Muscle layer of colon (tissue), 2 donors: ENCODE data around the gene GNG11.

Experiments used
- H3K27ac ChIP-seq: one replicate; pipeline ENCODE4 v1.7.0; 2013; ENCODE audit warnings: low read depth, mild to moderate bottlenecking, low read length, moderate library complexity
- H3K27me3 ChIP-seq, 2 donors: one replicate each; pipeline ENCODE4 v1.7.0; 2013; ENCODE audit warnings: low read length in 2 of 2, mild to moderate bottlenecking in 2 of 2; ENCODE audit not compliant: insufficient read depth in 2 of 2, control insufficient read depth in 1 of 2
- H3K36me3 ChIP-seq: one replicate; pipeline ENCODE4 v1.7.0; 2013; ENCODE audit warnings: mild to moderate bottlenecking, low read length; ENCODE audit not compliant: insufficient read depth
- H3K4me1 ChIP-seq: one replicate; pipeline ENCODE4 v1.7.0; 2013; ENCODE audit warnings: mild to moderate bottlenecking, low read length; ENCODE audit not compliant: insufficient read depth
- H3K4me3 ChIP-seq, 2 donors: one replicate each; pipeline ENCODE4 v1.7.0; 2013; ENCODE audit warnings: low read length in 2 of 2, low read depth in 1 of 2, mild to moderate bottlenecking in 1 of 2, moderate library complexity in 1 of 2
- H3K9ac ChIP-seq: one replicate; pipeline ENCODE4 v1.7.0; 2013; ENCODE audit warnings: low read length
- H3K9me3 ChIP-seq: one replicate; pipeline ENCODE4 v1.7.0; 2013; ENCODE audit warnings: mild to moderate bottlenecking, low read length
- donor health status: abdominal sarcoma.
- donor health status: Adenocarcinoma of cecum.

GNG11 gene

DNA sequence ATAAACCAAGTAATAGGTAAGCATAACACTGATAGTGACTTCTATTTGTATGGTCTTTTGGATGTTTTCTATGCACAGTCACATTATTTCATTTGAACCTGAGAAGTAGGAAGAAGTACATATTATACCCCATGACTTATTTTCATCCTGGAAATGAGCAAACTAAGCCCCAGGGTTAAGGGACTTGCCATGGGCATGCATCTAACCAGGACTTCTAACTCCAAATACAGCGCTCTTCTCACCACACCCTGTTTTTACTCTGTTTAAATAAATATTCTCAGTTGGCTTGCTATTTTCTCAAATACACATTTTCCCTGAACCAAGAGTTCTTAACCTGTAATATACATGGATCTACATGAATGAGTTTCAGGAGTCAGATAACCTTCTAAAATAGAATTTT lies 16.3 kb downstream of the GNG11 start:
- Histone ChIP-seq H3K36me3 (no peaks in the 10 kb centered on the region), H3K9me3 (no peaks in the 10 kb centered on the region), H3K27ac (no peak overlapping the region), H3K9ac (no peak overlapping the region), H3K4me3 (no peak overlapping the region), H3K27me3 (no peaks in the 10 kb centered on the region), H3K4me1 (no peaks in the 10 kb centered on the region)

DNA sequence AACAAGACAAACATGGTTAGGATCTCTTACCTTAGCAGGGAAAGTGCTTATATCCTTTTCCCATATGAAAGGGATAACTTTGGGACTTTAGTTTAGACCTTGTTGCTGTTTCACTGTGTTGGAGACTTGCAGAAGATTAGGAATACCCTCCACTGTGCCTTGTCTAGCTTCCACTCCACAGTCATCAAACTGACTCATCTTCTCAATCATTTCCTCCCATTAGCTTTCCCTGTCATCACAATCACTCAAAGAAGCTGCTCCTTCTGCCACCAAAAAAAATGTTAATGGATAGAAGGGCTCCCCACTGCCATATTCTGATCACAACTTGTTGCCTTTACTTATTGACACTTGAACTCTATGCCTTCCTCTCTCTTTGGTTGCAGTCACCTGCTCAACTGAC lies 16.8 kb downstream of the GNG11 start:
- Histone ChIP-seq H3K9me3 (no peaks in the 10 kb centered on the region), H3K4me3 (no peak overlapping the region), H3K4me1 (no peaks in the 10 kb centered on the region), H3K36me3 (no peaks in the 10 kb centered on the region), H3K9ac (no peak overlapping the region), H3K27me3 (no peaks in the 10 kb centered on the region), H3K27ac (no peak overlapping the region)

DNA sequence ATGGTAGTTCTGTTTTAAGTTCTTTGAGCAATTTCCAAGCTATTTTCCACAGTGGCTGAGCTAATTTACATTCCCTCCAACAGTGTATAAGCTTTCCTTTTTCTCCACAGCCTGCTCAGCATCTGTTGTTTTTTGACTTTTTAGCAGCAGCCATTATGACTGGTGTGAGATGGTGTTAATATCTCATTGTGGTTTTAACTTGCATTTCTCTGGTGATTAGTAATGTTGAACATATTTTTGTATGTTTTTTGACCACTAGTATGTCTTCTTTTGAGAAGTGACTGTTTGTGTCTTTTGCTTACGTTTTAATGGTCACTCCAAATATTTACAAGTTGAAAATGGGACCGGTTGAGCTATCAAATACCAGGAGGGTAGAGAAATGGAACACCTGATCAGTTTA lies 20.4 kb downstream of the GNG11 start:
- Histone ChIP-seq H3K9me3 (no peaks in the 10 kb centered on the region), H3K4me3 (no peak overlapping the region), H3K36me3 (no peaks in the 10 kb centered on the region), H3K27ac (no peak overlapping the region), H3K4me1 (no peaks in the 10 kb centered on the region), H3K27me3 (no peaks in the 10 kb centered on the region), H3K9ac (no peak overlapping the region)

DNA sequence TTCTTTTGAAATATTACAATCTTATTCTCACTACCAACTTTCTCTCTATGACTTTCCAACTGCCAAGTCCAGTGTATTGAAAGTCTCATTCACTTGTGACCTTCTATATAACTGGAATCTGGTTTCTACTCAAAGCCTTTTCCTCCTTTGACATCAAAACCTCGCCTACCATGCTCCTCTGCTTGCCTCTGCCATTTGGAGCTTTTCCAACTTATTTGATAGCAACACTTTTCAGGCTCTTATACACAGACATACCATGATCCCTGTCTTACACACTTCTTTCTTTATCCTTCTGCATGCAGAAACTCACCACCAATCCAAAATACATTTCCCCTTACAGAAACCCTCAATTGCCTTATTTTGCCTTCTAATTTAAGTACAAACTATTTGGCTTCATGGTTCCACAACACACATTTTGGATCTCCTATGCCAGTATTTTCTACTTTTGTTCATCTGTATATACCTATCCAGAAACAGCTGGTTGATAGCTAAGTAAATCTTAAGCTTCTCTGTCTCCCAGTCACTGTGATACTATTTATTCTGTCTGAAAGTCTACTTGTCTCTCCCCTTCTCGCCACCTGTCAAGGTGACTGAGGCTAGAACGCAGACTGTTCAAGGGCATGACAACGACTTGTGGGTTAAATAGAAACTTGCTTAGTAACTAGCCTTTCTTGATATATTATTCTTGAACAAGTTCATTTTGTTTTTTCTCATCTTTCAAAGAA lies 22.4 kb downstream of the GNG11 start:
- Histone ChIP-seq H3K36me3 (no peaks in the 10 kb centered on the region), H3K9ac (no peak overlapping the region), H3K9me3 (no peaks in the 10 kb centered on the region), H3K27me3 (no peaks in the 10 kb centered on the region), H3K27ac (no peak overlapping the region), H3K4me3 (no peak overlapping the region), H3K4me1 (no peaks in the 10 kb centered on the region)

DNA sequence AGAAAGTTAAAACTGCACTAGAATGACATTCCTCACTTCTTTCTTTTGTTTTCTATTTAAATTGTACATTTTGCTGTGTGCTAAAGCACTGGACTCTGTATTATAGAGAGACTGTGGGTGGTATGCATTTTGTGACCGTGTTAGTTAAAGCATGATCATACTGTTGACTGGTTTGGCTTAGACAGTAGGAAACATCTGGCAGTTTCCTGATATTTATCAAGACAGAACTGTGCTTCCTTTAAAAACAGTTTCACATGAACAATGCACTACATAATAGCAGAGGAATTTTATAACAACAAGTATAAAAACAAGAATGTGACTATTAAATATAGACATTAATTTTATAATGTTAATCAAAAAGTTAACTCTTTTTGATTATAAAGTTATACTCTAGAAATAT lies 23.1 kb downstream of the GNG11 start:
- Histone ChIP-seq H3K27me3 (no peaks in the 10 kb centered on the region), H3K4me3 (no peak overlapping the region), H3K9me3 (no peaks in the 10 kb centered on the region), H3K9ac (no peak overlapping the region), H3K36me3 (no peaks in the 10 kb centered on the region), H3K4me1 (no peaks in the 10 kb centered on the region), H3K27ac (no peak overlapping the region)

DNA sequence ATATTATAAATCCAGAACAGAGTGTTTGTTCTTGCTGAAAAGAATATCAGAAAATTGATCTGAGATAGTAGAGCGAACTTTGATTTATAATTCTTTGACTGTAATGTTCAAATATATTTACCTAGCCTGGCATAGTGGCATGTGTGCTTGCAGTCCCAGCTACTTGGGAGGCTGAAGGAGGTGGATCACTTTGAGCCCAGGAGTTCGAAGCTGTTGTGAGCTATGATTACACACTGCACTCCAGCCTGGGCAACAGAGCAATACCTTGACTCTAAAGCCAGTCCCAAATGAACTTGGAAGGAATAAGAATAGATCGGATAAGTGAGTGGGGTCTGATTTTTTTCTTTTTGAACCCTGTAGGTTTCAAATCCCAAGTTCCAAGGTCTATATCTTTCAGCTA lies 23.5 kb downstream of the GNG11 start:
- Histone ChIP-seq H3K9ac (no peak overlapping the region), H3K4me1 (no peaks in the 10 kb centered on the region), H3K27ac (no peak overlapping the region), H3K4me3 (no peak overlapping the region), H3K9me3 (no peaks in the 10 kb centered on the region), H3K36me3 (no peaks in the 10 kb centered on the region), H3K27me3 (no peaks in the 10 kb centered on the region)

DNA sequence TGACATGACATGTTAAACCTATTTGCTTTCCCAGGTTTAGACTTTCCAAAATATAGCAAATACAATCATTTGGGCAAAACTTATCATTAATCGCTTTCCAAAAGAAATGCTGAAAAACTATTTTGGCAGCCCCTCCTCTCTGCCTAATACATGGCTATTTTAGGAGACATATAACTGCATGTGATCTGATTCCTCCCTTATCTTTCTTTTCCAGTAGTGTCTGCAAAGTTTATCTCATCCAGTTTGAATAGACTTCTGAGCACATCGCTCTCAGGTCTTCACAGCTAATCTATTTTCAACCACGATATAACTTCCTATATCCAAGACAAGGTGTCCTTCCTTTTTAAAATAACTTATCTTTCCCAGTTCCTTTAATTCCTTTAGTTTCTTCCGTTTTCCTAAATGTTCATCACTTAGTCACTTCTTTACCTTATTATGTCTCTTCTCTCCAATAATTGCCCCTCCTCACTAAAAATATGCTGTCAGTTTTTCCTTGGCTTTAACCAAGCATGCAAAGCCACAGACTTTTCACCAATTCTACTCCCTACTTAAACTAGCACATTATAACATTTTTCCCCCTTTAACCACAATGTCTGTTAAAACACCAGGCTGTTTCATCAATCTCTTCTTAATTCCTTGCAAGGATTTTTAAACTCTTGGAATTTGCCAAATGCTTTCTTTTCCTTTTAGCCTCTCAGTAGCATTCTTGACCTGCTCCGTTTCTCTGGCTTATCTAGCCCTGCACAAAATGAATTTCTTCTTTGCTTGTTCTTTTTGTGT lies 24.4 kb downstream of the GNG11 start:
- Histone ChIP-seq H3K27me3 (no peaks in the 10 kb centered on the region), H3K9ac (no peak overlapping the region), H3K36me3 (no peaks in the 10 kb centered on the region), H3K4me3 (no peak overlapping the region), H3K4me1 (no peaks in the 10 kb centered on the region), H3K9me3 (no peaks in the 10 kb centered on the region), H3K27ac (no peak overlapping the region)

DNA sequence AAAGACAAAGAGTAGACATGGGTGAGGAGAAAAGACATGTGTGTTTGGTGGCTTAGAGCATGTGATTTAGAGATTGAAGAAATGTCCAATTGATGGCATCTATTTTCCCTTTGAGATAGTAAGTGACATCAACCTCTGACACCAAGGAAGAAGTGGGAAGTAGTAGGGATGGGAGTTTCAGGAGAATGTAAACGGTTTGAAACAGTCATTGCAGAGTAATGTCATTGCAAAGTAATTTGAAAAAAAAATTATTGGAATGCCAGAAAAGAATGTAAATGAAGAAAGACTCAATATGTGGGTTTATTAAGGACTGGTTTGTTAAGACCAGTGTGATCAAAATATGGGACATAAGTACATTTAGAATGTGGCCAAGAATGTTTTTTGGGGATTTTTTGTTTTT lies 26.6 kb downstream of the GNG11 start:
- H3K4me3 ChIP-seq: no peak overlapping the region
- no peaks in the 10 kb centered on the region for H3K4me1 ChIP-seq
- no peaks in the 10 kb centered on the region for H3K9me3 ChIP-seq
- H3K27me3 ChIP-seq: no peaks in the 10 kb centered on the region
- no peak overlapping the region for H3K9ac ChIP-seq
- H3K27ac ChIP-seq: no peak overlapping the region
- no peaks in the 10 kb centered on the region for H3K36me3 ChIP-seq

DNA sequence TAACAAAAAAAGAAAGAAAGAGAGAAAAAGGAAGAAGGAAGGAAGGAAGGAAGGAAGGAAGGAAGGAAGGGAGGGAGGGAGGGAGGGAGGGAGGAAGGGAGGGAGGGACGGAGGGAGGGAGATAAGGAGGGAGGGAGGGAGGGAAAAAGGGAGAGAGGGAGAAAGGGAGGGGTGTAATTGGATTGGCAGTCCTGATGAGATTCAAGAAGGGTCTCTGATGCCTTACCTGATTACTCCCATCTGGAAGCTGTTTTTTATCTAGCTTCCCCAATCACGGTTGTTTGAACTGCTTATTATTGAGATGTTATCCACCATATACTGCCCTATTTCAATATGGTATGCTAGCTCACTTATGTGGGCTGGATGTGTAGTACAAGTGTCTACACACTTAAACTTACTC lies 27.3 kb downstream of the GNG11 start:
- Histone ChIP-seq H3K27ac (no peak overlapping the region), H3K9ac (no peak overlapping the region), H3K4me1 (no peaks in the 10 kb centered on the region), H3K9me3 (no peaks in the 10 kb centered on the region), H3K27me3 (no peaks in the 10 kb centered on the region), H3K4me3 (no peak overlapping the region), H3K36me3 (no peaks in the 10 kb centered on the region)

DNA sequence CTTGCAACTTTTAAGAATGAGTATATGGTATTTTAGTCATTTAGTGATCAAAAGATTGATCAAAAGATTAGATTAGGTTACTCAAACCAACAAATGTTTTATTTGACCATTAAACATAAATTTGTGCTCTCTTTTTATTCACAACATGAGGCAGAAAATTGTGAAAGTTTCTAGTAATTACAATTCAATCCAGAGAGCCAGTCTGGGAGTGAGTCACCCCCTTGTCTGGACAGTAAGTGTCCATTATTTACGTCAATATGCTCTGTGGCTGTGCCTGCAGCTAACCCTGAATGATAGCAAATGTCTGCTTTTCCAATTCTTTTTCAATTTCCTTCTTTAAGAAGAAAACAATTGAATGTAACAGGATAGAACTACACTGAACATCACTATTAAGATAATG lies 27.9 kb downstream of the GNG11 start:
- Histone ChIP-seq H3K4me1 (no peaks in the 10 kb centered on the region), H3K27ac (no peak overlapping the region), H3K36me3 (no peaks in the 10 kb centered on the region), H3K4me3 (no peak overlapping the region), H3K27me3 (no peaks in the 10 kb centered on the region), H3K9me3 (no peaks in the 10 kb centered on the region), H3K9ac (no peak overlapping the region)

DNA sequence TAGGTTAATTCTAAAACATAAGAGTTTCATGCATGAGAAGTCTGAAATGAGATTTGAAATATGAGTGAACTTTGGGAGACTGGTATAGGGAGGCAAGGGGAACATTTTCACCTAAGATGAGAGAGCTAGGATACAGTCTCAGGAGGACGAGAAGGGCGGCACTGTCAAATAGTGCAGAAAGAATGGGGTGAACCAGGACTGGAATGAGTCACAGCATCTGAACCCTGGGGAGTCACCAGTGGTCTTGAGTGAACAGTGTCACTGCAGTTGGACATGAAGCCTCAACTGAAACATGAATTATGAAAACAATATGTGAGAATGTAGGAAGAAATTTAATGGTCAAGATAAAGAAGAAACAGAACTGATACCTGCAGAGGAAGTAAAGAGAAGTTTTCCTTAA lies 33.8 kb downstream of the GNG11 start:
- no peaks in the 10 kb centered on the region for H3K9me3 ChIP-seq
- H3K36me3 ChIP-seq: no peaks in the 10 kb centered on the region
- H3K27ac ChIP-seq: no peak overlapping the region
- H3K4me1 ChIP-seq: no peaks in the 10 kb centered on the region
- no peak overlapping the region for H3K9ac ChIP-seq
- H3K27me3 ChIP-seq: no peaks in the 10 kb centered on the region
- H3K4me3 ChIP-seq: no peak overlapping the region

DNA sequence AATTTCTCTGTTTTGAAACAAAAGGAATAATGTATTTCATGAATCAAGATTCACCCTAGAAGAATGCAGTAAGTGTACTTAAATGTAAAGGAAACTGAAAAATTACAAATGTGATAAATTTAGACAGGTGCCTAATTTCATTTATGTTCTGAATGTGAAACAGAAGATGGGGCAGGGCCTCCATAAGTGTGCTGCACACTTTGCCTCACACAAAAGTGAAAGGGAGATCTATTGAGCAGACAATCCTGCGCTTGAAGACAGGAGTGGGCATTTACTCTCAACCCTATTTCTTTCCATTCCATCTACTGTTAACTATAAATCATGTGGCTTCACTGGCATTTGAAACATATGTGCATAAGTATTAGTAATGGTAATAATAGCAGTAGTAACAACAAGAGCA lies 36.2 kb downstream of the GNG11 start:
- Histone ChIP-seq H3K4me1 (no peaks in the 10 kb centered on the region), H3K4me3 (no peak overlapping the region), H3K27me3 (no peaks in the 10 kb centered on the region), H3K36me3 (no peaks in the 10 kb centered on the region), H3K9me3 (no peaks in the 10 kb centered on the region), H3K9ac (no peak overlapping the region), H3K27ac (no peak overlapping the region)
